ENCODE data around the gene MZF1. TPM values are rescaled to one million over a fixed set of nuclear protein-coding genes. Genes with fewer than 3 reads are reported as not detected.
"Not testable (repeated sequence)": the region's sequence is repeated elsewhere in the genome, so short reads cannot be mapped to it uniquely, and the experiment has no call there.

Gene MZF1
- total RNA-seq, 1 donor from 2014 or later, result 11.3 TPM

DNA sequence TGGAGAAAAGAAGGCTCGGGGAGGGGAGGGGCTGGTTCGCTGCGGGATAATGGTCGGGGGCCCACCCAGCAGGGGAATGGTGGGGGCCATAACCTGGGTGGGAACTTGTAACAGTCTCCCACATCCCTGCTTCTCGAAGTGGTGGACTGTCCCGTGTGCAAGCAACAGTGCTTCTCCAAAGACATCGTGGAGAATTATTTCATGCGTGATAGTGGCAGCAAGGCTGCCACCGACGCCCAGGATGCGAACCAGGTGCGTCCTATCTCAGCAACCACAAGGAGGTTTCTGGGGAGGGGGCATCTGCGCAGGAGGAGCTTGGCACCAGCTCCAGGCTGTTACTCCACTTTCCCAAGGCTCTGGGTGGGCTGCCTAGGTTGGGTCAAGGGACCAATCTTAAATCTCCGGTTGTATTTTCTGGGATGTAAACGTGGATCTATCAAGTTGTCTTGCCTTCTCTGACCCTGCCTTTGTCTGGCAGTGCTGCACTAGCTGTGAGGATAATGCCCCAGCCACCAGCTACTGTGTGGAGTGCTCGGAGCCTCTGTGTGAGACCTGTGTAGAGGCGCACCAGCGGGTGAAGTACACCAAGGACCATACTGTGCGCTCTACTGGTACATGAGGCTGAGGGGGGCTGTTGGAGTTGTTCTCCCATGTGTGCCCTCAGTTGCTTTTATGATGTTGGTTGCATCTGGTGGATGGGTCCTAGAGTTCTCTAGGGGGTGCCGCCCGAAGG, 27.7 kb downstream of the MZF1 start:
- DNase-seq, result no peak
- intact Hi-C loops (cut with micrococcal nuclease), result no loop called here
- ATAC-seq, result no peak

DNA sequence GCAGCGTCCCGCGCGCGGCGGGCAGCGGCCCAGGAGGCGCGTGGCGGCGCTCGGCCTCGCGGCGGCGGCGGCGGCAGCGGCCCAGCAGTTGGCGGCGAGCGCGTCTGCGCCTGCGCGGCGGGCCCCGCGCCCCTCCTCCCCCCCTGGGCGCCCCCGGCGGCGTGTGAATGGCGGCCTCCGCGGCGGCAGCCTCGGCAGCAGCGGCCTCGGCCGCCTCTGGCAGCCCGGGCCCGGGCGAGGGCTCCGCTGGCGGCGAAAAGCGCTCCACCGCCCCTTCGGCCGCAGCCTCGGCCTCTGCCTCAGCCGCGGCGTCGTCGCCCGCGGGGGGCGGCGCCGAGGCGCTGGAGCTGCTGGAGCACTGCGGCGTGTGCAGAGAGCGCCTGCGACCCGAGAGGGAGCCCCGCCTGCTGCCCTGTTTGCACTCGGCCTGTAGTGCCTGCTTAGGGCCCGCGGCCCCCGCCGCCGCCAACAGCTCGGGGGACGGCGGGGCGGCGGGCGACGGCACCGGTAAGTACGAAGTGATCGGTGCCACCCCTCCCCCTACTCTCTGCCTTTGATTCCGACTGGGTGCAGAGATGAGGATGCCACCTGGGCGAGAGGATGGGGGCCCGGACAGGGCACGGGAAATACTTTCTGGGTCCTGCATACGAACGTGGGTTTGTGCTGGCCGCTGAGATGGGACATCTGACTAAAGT, 28.4 kb downstream of the MZF1 start:
- ATAC-seq (peak; percentile 17), DNase-seq (no peak)
- intact Hi-C loops (cut with micrococcal nuclease), result no loop called here

DNA sequence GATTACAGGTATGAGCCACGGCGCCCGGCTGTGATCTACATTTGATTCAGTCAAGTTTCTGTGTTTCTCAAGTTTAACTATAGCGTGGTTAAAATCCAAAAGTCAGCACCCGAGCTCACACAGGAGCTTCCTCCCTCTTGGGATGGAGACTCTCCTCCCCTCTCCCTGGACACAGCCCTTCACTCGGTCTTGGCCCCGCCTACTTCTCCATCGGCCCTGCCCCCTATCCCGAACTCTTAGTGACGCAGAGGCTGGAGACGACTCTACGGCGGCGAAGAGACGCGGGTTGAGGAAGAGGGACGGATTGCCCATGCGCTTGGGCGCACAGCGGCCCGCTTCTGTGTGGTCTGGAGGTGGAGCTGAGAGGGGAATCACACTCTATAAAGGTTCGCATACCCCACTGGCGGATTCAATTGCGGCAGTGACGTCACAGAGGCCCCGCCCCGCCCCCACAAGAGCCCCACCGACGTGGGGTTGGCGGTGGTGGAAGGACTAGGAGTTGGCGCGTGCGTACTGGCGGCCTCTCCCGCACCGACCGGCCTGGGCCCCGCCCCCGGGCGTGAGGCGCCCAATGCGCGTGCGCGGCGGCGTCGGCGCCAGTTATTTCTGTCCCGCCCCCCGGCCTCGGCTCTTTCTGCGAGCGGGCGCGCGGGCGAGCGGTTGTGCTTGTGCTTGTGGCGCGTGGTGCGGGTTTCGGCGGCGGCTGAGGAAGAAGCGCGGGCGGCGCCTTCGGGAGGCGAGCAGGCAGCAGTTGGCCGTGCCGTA, 29.1 kb downstream of the MZF1 start, which contains the start of gene TRIM28:
Gene TRIM28, plus strand, starts transcription at position 239 of the 765 bp plus-strand sequence. CDS start 694 bp downstream, outside the sequence.
- intact Hi-C loops (cut with micrococcal nuclease), result no loop called here
- ATAC-seq, result peak; percentile 96
- peak; percentile 99 for DNase-seq

DNA sequence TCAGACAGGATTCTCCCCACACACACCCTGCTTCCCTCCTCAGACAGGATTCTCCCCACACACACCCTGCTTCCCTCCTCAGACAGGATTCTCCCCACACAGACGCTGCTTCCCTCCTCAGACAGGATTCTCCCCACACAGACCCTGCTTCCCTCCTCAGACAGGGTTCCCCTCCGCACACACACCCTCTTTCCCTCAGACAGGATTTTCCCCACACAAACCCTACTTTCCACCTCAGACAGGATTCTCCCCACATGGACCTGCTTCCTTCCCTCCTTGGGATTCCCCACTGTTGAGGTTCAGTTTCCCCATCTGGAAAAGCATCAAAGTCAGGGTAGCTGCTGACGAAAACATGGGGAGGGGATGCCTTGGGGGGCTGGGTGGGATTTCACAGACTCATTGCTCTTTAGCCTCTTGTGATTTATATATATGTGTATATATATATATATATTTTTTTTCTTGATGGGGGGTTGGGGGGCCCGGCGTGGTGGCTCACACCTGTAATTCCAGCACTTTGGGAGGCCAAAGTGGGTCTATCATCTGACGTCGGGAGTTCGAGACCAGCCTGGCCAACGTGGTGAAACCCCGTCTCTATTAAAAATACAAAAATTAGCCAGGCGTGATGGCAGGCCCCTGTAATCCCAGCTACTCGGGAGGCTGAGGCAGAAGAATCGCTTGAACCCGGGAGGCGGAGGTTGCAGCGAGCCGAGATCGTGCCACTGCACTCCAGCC, 30.3 kb downstream of the MZF1 start:
- DNase-seq; intact Hi-C loops (cut with micrococcal nuclease); ATAC-seq: not testable (repeated sequence)

- DNase-seq; intact Hi-C loops (cut with micrococcal nuclease); ATAC-seq: not testable (repeated sequence)
These were observed 34.0 kb downstream of the MZF1 start for GRCh38 chr19:58539169-58539559.

- no peak for DNase-seq
- intact Hi-C loops (cut with micrococcal nuclease), result no loop called here
These were observed 34.6 kb downstream of the MZF1 start for GRCh38 chr19:58538257-58539168.

GRCh38 chr19:58536852-58537798, 36.0 kb downstream of the MZF1 start:
- ATAC-seq, result no peak
- intact Hi-C loops (cut with micrococcal nuclease), result no loop called here
- DNase-seq, result no peak

More at GRCh38 chr19:58538257-58539168, 34.6 kb downstream of the MZF1 start:
- ATAC-seq, result peak; percentile 68

DNA sequence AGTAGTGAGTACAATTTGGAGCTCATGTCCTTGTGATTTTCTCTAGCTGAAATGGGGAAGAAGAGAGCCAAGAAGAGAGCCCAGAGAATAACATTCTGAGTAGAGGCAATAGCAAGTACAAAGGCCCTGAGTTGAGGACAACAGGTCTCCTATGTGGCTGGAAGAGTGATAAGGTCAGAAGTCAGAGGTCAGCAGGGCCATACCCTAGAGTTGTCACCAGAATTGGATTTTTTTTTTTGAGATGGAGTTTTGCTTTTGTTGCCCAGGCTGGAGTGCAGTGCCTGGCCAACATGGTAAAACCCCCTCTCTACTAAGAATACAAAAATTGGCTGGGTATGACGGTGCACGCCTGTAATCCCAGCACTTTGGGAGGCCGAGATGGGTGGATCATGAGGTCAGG, 37.3 kb downstream of the MZF1 start:
- ATAC-seq (no peak), DNase-seq (no peak)
- intact Hi-C loops (cut with micrococcal nuclease), result no loop called here

- DNase-seq, result no peak
- intact Hi-C loops (cut with micrococcal nuclease), result no loop called here
- ATAC-seq, result no peak
These were observed 41.9 kb downstream of the MZF1 start for GRCh38 chr19:58531034-58531840.

DNA sequence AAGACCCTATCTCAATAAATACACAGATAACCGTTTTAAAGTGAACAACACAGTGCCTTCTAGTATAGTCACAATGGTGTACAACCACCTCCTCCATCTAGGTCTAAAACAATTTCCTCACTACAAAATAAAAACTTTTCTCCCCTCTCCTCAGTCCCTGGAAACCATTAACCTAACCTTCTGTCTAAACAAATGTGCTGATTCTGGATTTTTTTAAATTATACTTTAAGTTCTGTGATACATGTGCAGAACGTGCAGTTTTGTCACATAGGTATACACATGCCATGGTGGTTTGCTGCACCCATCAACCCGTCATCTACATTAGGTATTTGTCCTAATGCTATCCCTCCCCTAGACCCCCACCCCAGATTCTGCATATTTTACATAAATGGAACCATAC, 43.7 kb downstream of the MZF1 start:
- DNase-seq, result no peak
- intact Hi-C loops (cut with micrococcal nuclease), result no loop called here
- no peak for ATAC-seq

DNA sequence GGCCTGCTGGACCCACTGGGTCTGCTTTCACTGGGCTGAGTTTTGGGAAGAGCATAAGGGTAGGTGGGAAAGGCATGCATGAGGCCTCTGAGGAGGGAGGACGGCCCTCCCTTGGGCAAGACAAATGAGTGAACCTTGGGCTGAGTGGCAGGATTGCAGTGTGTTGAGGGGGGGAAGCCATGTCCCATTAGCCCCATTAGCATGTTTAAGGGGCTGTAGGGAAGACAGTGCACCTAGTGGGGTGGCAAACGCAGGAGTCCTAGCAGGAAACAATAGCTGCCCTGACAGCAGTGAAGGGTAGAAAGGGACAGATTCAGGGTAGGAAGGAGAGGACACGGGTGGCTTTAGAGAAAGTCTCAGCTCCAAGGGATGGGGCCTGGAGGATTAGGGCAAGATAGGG, 50.4 kb downstream of the MZF1 start:
- DNase-seq, result no peak
- intact Hi-C loops (cut with micrococcal nuclease), result no loop called here
- no peak for ATAC-seq

DNA sequence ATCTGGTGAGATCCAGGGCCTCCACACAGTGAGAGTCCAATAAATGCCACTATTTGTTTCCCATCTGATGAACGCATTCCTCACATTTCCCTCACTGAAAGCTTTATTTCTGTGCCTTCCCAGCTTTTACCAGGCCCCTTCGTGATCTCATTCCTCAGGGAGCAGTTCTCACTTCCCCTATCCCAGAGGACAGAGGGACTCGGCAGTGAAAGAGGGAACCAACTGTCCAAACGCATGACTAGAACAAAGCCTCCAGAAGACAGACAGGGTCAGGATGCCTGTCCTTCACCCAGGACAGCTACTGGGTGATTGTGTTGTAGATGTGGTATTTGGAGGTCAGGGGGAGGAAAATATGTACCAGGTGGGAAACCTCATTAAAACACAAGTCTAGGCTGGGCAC, 51.5 kb downstream of the MZF1 start:
- DNase-seq (no peak), ATAC-seq (no peak)
- intact Hi-C loops (cut with micrococcal nuclease), result no loop called here

- ATAC-seq, result no peak
- no peak for DNase-seq
- intact Hi-C loops (cut with micrococcal nuclease), result no loop called here
These were observed 52.9 kb downstream of the MZF1 start for GRCh38 chr19:58520257-58520599.

DNA sequence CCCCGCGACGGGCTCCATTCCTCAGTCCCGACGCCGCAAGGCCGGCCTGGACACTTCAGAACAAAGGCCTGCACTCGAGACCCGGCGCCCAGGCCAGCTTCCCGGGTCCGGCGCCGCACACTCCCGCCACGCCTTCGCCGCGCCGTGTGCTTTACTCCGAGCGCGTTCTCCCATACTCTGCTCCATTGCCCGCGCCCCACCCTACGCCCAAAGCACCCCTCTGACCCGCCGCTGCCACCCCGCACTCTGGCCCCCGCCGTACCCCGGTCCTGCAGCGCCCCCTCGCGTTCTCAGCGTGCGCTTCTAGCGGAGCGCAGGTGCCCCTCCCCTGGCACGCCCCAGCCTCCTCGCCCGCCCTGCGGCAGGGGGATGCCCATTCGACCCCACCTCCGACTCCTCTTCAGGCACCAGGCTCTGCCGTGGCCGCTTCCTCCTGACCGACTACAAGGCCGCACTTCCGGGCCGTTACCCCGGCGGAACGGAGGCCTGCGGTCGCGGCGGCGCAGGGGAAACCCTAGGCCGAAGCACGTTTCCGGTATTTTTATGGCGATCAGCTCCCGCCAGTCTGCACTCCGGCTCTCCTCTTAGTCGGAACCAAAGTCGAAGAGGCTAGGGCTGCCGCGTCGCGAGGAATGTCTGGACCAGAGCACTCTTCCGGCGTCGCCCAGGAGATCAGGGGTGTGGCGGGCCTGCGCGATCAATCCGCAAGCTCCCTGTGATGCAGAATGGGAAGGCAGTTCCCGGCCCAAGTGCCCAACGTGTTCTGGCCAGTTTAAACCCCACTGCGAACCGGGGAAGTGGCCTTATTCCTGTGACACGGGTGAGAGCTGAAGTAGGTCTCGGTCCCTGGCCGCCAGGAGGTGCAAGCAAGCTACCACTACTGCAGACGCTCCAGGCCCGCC, 53.5 kb downstream of the MZF1 start, which contains the start of gene ZBTB45:
Gene ZBTB45, minus strand, starts transcription at position 456 of the 902 bp plus-strand sequence. CDS start 2,137 bp downstream, outside the sequence.
- intact Hi-C loops (cut with micrococcal nuclease), result no loop called here
- peak; percentile 90 for ATAC-seq
- DNase-seq, result peak; percentile 93

DNA sequence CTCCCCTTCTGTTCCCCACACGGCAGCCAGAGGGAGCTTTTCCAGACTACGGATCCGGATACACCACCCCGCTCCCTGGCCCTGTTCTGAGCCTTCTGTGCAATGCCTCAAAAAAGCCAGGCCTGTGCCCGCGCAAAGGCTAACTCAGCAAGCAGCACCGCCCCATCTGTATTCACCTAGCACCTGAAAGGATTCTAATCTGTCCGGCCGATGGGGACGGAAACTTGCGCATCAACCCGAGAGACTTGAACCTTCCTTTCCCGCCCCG, 54.1 kb downstream of the MZF1 start:
- ATAC-seq, result peak; percentile 65
- peak; percentile 65 for DNase-seq
- intact Hi-C loops (cut with micrococcal nuclease), result no loop called here

Data from left ventricle myocardium superior (tissue), 1 donor.